WTC11 (cell line): ENCODE data around the gene RIMS4. TPM values are rescaled to one million over a fixed set of nuclear protein-coding genes. Genes with fewer than 3 reads are reported as not detected.
A peak's percentile ranks its signal among the peaks of the same experiment; 100 is the strongest.

Experiments
- ATAC-seq: fragments of 200-7000 bp; cut with Tn5 transposase; 2 replicates; pipeline ENCODE4 v1.10.0; 2021; ENCODE audit warnings: mild to moderate bottlenecking, moderate library complexity
- CTCF ChIA-PET: fragments of 300-600 bp; sonication (Branson Sonifier 250); formaldehyde crosslinking; loops from one replicate; lab custom pipeline; 2021; ENCODE audit warnings: antibody characterized with exemption; lab: Charles Lee
- POLR2A ChIA-PET: fragments of 350-600 bp; sonication (Branson Sonifier 250); formaldehyde crosslinking; loops from one replicate; lab custom pipeline; 2021; ENCODE audit warnings: antibody characterized with exemption; lab: Charles Lee
- DNase-seq: peaks from one replicate; pipeline ENCODE4 v3.0.0; 2021; ENCODE audit warnings: low spot score
- H3K27ac Mint-ChIP-seq: 2 replicates; pipeline ENCODE4 v1.8.0; 2021; ENCODE audit warnings: mixed read lengths
- H3K27me3 Mint-ChIP-seq: 2 replicates; pipeline ENCODE4 v1.8.0; 2021; ENCODE audit warnings: low read depth, mild to moderate bottlenecking, moderate library complexity, mixed read lengths
- H3K36me3 Mint-ChIP-seq: 2 replicates; pipeline ENCODE4 v1.8.0; 2021; ENCODE audit warnings: mixed read lengths
- H3K4me1 Mint-ChIP-seq: 2 replicates; pipeline ENCODE4 v1.8.0; 2022; ENCODE audit warnings: mixed read lengths
- H3K4me3 Mint-ChIP-seq: 2 replicates; pipeline ENCODE4 v1.8.0; 2021; ENCODE audit warnings: mild to moderate bottlenecking, moderate library complexity, mixed read lengths
- H3K9me3 Mint-ChIP-seq: 2 replicates; pipeline ENCODE4 v1.8.0; 2021; ENCODE audit warnings: mixed read lengths
- CREM ChIP-seq: sonication (generic); formaldehyde crosslinking; IDR thresholded peaks from 2 replicates; pipeline ENCODE4 v1.8.1; 2022; ENCODE audit warnings: mild to moderate bottlenecking, missing genetic modification reagents, moderate library complexity
- ETV6 ChIP-seq: sonication (generic); formaldehyde crosslinking; IDR thresholded peaks from 2 replicates; pipeline ENCODE4 v1.8.1; 2022; ENCODE audit warnings: mild to moderate bottlenecking, missing genetic modification reagents
- FOXK1 ChIP-seq: sonication (generic); formaldehyde crosslinking; IDR thresholded peaks from 2 replicates; pipeline ENCODE4 v1.8.0; 2022; ENCODE audit warnings: mild to moderate bottlenecking, moderate library complexity, missing genetic modification reagents
- FOXP1 ChIP-seq: sonication (generic); formaldehyde crosslinking; IDR thresholded peaks from 2 replicates; pipeline ENCODE4 v1.8.0; 2022; ENCODE audit warnings: missing genetic modification reagents, mild to moderate bottlenecking, moderate library complexity, borderline replicate concordance
- GRHL2 ChIP-seq: fragments of 250-450 bp; sonication (Bioruptor Pico); IDR thresholded peaks from 2 replicates; pipeline ENCODE4 v1.8.0; 2022; ENCODE audit warnings: mild to moderate bottlenecking, moderate library complexity; ENCODE audit not compliant: insufficient replicate concordance, severe bottlenecking
- GTF2I ChIP-seq: fragments of 250-450 bp; sonication (Bioruptor Pico); conservative IDR thresholded peaks from 2 replicates; pipeline ENCODE4 v1.4.0; 2021; ENCODE audit warnings: mild to moderate bottlenecking
- NFYB ChIP-seq: sonication (generic); formaldehyde crosslinking; conservative IDR thresholded peaks from 2 replicates; pipeline ENCODE4 v1.8.0; 2022; ENCODE audit warnings: low read depth, missing genetic modification reagents
- PRRX2 ChIP-seq: fragments of 250-450 bp; sonication (Bioruptor Pico); IDR thresholded peaks from 2 replicates; pipeline ENCODE4 v1.8.0; 2021; ENCODE audit warnings: mild to moderate bottlenecking
- RELA ChIP-seq: sonication (generic); formaldehyde crosslinking; IDR thresholded peaks from 2 replicates; pipeline ENCODE4 v1.8.1; 2022; ENCODE audit warnings: missing genetic modification reagents, mild to moderate bottlenecking, borderline replicate concordance
- TCF7 ChIP-seq: sonication (generic); formaldehyde crosslinking; IDR thresholded peaks from 2 replicates; pipeline ENCODE4 v1.8.0; 2022; ENCODE audit warnings: mild to moderate bottlenecking, low read depth, missing genetic modification reagents, moderate library complexity
- ZNF423 ChIP-seq: fragments of 250-450 bp; sonication (Bioruptor Pico); IDR thresholded peaks from 2 replicates; pipeline ENCODE4 v2.1.2; 2022; ENCODE audit warnings: mild to moderate bottlenecking, moderate library complexity
- total RNA-seq: library from RNA; stranded (reverse); gene quantifications from 3 replicates; pipeline ENCODE4 v1.2.3, GENCODE V29; 2021
- TF ChIP-seq, protein P1 (sequence below): fragments of 250-450 bp; sonication (Bioruptor Pico); IDR thresholded peaks from 2 replicates; pipeline ENCODE4 v1.9.0; 2021; ENCODE audit warnings: mild to moderate bottlenecking, borderline replicate concordance
- TF ChIP-seq, protein P2 (sequence below): sonication (generic); formaldehyde crosslinking; IDR thresholded peaks from 2 replicates; pipeline ENCODE4 v1.8.1; 2022; ENCODE audit warnings: low read depth, missing genetic modification reagents, borderline replicate concordance
- TF ChIP-seq, protein P3 (sequence below): sonication (generic); formaldehyde crosslinking; IDR thresholded peaks from 2 replicates; pipeline ENCODE4 v1.8.1; 2023; ENCODE audit warnings: mild to moderate bottlenecking, missing genetic modification reagents
- TF ChIP-seq, protein P4 (sequence below): sonication (generic); formaldehyde crosslinking; IDR thresholded peaks from 2 replicates; pipeline ENCODE4 v1.8.1; 2022; ENCODE audit warnings: low read depth, mild to moderate bottlenecking, moderate library complexity, missing genetic modification reagents, borderline replicate concordance
- TF ChIP-seq, protein P5 (sequence below): sonication (generic); formaldehyde crosslinking; IDR thresholded peaks from 2 replicates; pipeline ENCODE4 v1.8.1; 2023; ENCODE audit warnings: mild to moderate bottlenecking, moderate library complexity, missing genetic modification reagents
- TF ChIP-seq, protein P6 (sequence below): sonication (generic); formaldehyde crosslinking; IDR thresholded peaks from 2 replicates; pipeline ENCODE4 v1.8.0; 2022; ENCODE audit warnings: mild to moderate bottlenecking, missing genetic modification reagents
- TF ChIP-seq, protein P7 (sequence below): sonication (generic); formaldehyde crosslinking; IDR thresholded peaks from 2 replicates; pipeline ENCODE4 v1.8.1; 2023; ENCODE audit warnings: mild to moderate bottlenecking, missing genetic modification reagents, moderate library complexity

The RIMS4 gene
- total RNA-seq, 1 experiment from 2014 or later, result 24.8 TPM

DNA sequence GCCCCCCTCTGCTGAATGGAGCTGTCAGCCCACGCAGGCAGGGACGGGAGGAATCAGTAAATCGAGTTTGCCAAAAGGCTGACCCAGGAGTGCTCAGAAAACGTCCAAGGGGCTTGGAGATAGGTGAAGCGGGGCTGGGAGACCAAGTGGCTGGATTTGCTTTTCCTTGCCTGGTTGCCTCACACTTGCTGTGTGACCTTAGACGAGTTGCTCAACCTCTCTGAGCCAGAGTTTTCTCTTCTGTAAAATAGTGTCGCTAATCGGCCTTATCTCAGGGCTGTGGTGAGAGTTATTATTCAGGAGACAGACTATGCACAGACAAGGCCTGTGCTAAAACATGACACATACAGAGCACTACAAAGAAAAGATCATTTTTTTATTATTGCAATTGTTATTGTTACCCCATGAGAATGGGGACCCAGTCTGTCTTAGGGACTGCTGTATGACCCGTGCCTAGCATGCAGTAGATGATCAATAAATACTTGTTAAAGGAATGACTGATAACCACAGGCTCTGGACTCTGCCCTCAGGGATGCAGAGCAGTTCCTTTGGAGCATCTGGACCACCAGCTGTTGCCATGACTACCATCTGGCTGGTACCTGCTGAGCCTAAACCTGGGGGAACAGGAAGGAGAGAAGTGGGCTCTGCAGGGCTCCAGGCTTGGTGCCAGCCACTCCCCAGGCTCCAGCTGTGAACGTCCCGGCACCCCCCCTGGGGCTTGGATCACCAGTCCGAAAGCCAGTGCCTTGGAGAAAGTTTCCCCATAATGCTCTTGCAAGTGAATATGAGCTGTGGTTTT is 63.8 kb downstream of the RIMS4 start:
- Mint-ChIP-seq H3K4me1 (peaks cover 15% of the 10 kb centered on the region), H3K36me3 (no peaks in the 10 kb centered on the region), H3K27me3 (peaks cover 54% of the 10 kb centered on the region), H3K9me3 (no peaks in the 10 kb centered on the region), H3K27ac (no peak overlapping the region), H3K4me3 (peak overlapping the region; percentile 75)
- ATAC-seq (no peak), DNase-seq (no peak)
- CTCF ChIA-PET, result interaction anchor here (0.7 to 3.9 kb wide), 24 partner anchors 7 to 163 kb away, joined by 3 to 56 read pairs (median 8); partner anchors contain the start of genes PABPC1L and YWHAB
- POLR2A ChIA-PET, result interaction anchor here (0.5 kb wide), 1 partner anchor 18 kb away, joined by 3 read pairs; no protein-coding TSS in a partner anchor
- no peak for TF ChIP-seq TCF7 (CRISPR knock-in tag)
- TF ChIP-seq NFYB (CRISPR knock-in tag), result no peak
- TF ChIP-seq, protein P1, sequence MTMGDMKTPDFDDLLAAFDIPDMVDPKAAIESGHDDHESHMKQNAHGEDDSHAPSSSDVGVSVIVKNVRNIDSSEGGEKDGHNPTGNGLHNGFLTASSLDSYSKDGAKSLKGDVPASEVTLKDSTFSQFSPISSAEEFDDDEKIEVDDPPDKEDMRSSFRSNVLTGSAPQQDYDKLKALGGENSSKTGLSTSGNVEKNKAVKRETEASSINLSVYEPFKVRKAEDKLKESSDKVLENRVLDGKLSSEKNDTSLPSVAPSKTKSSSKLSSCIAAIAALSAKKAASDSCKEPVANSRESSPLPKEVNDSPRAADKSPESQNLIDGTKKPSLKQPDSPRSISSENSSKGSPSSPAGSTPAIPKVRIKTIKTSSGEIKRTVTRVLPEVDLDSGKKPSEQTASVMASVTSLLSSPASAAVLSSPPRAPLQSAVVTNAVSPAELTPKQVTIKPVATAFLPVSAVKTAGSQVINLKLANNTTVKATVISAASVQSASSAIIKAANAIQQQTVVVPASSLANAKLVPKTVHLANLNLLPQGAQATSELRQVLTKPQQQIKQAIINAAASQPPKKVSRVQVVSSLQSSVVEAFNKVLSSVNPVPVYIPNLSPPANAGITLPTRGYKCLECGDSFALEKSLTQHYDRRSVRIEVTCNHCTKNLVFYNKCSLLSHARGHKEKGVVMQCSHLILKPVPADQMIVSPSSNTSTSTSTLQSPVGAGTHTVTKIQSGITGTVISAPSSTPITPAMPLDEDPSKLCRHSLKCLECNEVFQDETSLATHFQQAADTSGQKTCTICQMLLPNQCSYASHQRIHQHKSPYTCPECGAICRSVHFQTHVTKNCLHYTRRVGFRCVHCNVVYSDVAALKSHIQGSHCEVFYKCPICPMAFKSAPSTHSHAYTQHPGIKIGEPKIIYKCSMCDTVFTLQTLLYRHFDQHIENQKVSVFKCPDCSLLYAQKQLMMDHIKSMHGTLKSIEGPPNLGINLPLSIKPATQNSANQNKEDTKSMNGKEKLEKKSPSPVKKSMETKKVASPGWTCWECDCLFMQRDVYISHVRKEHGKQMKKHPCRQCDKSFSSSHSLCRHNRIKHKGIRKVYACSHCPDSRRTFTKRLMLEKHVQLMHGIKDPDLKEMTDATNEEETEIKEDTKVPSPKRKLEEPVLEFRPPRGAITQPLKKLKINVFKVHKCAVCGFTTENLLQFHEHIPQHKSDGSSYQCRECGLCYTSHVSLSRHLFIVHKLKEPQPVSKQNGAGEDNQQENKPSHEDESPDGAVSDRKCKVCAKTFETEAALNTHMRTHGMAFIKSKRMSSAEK (CRISPR knock-in tag), result no peak
- TF ChIP-seq, protein P2, sequence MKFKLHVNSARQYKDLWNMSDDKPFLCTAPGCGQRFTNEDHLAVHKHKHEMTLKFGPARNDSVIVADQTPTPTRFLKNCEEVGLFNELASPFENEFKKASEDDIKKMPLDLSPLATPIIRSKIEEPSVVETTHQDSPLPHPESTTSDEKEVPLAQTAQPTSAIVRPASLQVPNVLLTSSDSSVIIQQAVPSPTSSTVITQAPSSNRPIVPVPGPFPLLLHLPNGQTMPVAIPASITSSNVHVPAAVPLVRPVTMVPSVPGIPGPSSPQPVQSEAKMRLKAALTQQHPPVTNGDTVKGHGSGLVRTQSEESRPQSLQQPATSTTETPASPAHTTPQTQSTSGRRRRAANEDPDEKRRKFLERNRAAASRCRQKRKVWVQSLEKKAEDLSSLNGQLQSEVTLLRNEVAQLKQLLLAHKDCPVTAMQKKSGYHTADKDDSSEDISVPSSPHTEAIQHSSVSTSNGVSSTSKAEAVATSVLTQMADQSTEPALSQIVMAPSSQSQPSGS, result no peak
- TF ChIP-seq, protein P3, sequence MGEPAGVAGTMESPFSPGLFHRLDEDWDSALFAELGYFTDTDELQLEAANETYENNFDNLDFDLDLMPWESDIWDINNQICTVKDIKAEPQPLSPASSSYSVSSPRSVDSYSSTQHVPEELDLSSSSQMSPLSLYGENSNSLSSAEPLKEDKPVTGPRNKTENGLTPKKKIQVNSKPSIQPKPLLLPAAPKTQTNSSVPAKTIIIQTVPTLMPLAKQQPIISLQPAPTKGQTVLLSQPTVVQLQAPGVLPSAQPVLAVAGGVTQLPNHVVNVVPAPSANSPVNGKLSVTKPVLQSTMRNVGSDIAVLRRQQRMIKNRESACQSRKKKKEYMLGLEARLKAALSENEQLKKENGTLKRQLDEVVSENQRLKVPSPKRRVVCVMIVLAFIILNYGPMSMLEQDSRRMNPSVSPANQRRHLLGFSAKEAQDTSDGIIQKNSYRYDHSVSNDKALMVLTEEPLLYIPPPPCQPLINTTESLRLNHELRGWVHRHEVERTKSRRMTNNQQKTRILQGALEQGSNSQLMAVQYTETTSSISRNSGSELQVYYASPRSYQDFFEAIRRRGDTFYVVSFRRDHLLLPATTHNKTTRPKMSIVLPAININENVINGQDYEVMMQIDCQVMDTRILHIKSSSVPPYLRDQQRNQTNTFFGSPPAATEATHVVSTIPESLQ (CRISPR knock-in tag), result no peak
- TF ChIP-seq ZNF423 (CRISPR knock-in tag), result peak; percentile 82
- TF ChIP-seq ETV6 (CRISPR knock-in tag), result no peak
- no peak for TF ChIP-seq PRRX2 (CRISPR knock-in tag)
- peak; percentile 93 for TF ChIP-seq GTF2I (CRISPR knock-in tag)
- TF ChIP-seq CREM, result no peak

DNA sequence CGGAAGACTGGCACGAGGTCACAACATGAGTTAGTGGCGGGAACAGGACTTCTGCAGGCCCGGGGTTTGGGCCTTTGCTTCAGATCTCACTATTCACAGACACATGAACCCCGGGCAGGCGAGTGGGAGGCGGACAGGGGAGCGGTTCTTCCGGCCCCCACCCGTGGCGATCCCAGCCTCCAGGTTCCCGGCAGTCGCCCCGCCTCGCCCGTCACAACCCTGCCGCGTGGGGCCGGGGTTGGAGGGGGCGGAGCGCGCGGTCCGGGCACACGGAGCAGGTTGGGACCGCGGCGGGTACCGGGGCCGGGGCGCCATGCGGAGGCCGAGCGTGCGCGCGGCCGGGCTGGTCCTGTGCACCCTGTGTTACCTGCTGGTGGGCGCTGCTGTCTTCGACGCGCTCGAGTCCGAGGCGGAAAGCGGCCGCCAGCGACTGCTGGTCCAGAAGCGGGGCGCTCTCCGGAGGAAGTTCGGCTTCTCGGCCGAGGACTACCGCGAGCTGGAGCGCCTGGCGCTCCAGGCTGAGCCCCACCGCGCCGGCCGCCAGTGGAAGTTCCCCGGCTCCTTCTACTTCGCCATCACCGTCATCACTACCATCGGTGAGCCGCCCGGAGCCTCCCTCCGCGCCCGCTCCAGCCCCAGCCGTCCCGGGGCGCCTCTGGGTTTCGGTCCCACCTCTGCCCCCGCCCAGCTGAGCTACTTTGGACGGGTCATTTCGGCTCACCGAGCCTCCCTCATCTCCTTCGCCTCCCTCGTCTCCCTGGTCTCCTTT is 64.6 kb downstream of the RIMS4 start, which contains the start of gene KCNK15:
Gene KCNK15, plus strand, starts transcription at position 268 of the 769 bp plus-strand sequence. Its CDS starts 46 bp downstream, at position 314.
- H3K9me3 Mint-ChIP-seq, result no peaks in the 10 kb centered on the region
- H3K27me3 Mint-ChIP-seq, result peaks cover 60% of the 10 kb centered on the region
- peak within 1 kb of the TSS; percentile 75 for H3K4me3 Mint-ChIP-seq
- ATAC-seq (peak; percentile 44), DNase-seq (peak; percentile 57)
- H3K27ac Mint-ChIP-seq, result no peak within 1 kb of the TSS
- POLR2A ChIA-PET, result no interaction called here
- CTCF ChIA-PET, result interaction anchor here (1.5 to 3.0 kb wide), 5 partner anchors 13 to 139 kb away, joined by 3 to 56 read pairs (median 10); partner anchors contain the start of gene YWHAB
- peaks cover 15% of the 10 kb centered on the region for H3K4me1 Mint-ChIP-seq
- H3K36me3 Mint-ChIP-seq, result no peaks in the 10 kb centered on the region
- TF ChIP-seq, protein P4, sequence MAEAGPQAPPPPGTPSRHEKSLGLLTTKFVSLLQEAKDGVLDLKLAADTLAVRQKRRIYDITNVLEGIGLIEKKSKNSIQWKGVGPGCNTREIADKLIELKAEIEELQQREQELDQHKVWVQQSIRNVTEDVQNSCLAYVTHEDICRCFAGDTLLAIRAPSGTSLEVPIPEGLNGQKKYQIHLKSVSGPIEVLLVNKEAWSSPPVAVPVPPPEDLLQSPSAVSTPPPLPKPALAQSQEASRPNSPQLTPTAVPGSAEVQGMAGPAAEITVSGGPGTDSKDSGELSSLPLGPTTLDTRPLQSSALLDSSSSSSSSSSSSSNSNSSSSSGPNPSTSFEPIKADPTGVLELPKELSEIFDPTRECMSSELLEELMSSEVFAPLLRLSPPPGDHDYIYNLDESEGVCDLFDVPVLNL (CRISPR knock-in tag), result 0 out of 2 replicates have a peak, but pooled peaks have one; percentile 48
- TF ChIP-seq GRHL2 (CRISPR knock-in tag), result no peak
- TF ChIP-seq, protein P5, sequence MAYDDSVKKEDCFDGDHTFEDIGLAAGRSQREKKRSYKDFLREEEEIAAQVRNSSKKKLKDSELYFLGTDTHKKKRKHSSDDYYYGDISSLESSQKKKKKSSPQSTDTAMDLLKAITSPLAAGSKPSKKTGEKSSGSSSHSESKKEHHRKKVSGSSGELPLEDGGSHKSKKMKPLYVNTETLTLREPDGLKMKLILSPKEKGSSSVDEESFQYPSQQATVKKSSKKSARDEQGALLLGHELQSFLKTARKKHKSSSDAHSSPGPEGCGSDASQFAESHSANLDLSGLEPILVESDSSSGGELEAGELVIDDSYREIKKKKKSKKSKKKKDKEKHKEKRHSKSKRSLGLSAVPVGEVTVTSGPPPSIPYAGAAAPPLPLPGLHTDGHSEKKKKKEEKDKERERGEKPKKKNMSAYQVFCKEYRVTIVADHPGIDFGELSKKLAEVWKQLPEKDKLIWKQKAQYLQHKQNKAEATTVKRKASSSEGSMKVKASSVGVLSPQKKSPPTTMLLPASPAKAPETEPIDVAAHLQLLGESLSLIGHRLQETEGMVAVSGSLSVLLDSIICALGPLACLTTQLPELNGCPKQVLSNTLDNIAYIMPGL (CRISPR knock-in tag), result peak; percentile 64; the same call in 1 of the 2 replicates
- peak; percentile 50; the same call in 1 of the 2 replicates for TF ChIP-seq FOXP1 (CRISPR knock-in tag)
- 0 out of 2 replicates have a peak, but pooled peaks have one; percentile 35 for TF ChIP-seq FOXK1 (CRISPR knock-in tag)
- TF ChIP-seq RELA (CRISPR knock-in tag), result peak; percentile 69; the same call in 1 of the 2 replicates
- TF ChIP-seq, protein P6, sequence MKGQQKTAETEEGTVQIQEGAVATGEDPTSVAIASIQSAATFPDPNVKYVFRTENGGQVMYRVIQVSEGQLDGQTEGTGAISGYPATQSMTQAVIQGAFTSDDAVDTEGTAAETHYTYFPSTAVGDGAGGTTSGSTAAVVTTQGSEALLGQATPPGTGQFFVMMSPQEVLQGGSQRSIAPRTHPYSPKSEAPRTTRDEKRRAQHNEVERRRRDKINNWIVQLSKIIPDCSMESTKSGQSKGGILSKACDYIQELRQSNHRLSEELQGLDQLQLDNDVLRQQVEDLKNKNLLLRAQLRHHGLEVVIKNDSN (CRISPR knock-in tag), result no peak
- TF ChIP-seq, protein P7, sequence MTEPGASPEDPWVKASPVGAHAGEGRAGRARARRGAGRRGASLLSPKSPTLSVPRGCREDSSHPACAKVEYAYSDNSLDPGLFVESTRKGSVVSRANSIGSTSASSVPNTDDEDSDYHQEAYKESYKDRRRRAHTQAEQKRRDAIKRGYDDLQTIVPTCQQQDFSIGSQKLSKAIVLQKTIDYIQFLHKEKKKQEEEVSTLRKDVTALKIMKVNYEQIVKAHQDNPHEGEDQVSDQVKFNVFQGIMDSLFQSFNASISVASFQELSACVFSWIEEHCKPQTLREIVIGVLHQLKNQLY (CRISPR knock-in tag), result no peak
- peak; percentile 97 for TF ChIP-seq ETV6 (CRISPR knock-in tag)
